Fibroblast of villous mesenchyme (primary cell): ENCODE results near the gene ZFP57. TPM values are rescaled to one million over a fixed set of nuclear protein-coding genes. Genes with fewer than 3 reads are reported as not detected.
A peak's percentile ranks its signal among the peaks of the same experiment; 100 is the strongest.

Source experiments
- DNase-seq: peaks from one replicate; pipeline ENCODE4 v3.0.0-alpha.2; 2010; ENCODE audit warnings: low read depth
- H3K4me3 ChIP-seq: 2 replicates; pipeline ENCODE4 v1.5.1; 2011; ENCODE audit warnings: low read depth, mild to moderate bottlenecking, low read length
- CTCF ChIP-seq: IDR thresholded peaks from 2 replicates; pipeline ENCODE4 v1.5.1; 2012; ENCODE audit warnings: low read depth, mild to moderate bottlenecking, low read length; ENCODE audit not compliant: insufficient read depth
- total RNA-seq: library from RNA; depleted of rRNA; stranded (reverse); fragments of >200 nt; gene quantifications from 2 replicates; pipeline ENCODE4 v1.2.3, GENCODE V29; 2012

ZFP57 gene
- total RNA-seq, 1 donor = not detected

- no peak for DNase-seq
- TF ChIP-seq CTCF = no peak
- no peak overlapping the region for H3K4me3 ChIP-seq
These were observed 45.7 kb upstream of the ZFP57 start for GRCh38 chr6:29726571-29727194.

- H3K4me3 ChIP-seq = no peak overlapping the region
- no peak for TF ChIP-seq CTCF
- no peak for DNase-seq
These were observed 45.0 kb upstream of the ZFP57 start for GRCh38 chr6:29726001-29726400.

- no peak for DNase-seq
- no peak for TF ChIP-seq CTCF
- H3K4me3 ChIP-seq = no peak overlapping the region
These were observed 44.3 kb upstream of the ZFP57 start for GRCh38 chr6:29724937-29725869.

- peak overlapping the region; percentile 76 for H3K4me3 ChIP-seq
- TF ChIP-seq CTCF = no peak
- DNase-seq = peak; percentile 14
These were observed 43.0 kb upstream of the ZFP57 start for GRCh38 chr6:29723666-29724588.

- peak; percentile 88 for DNase-seq
- TF ChIP-seq CTCF = no peak
These were observed 42.3 kb upstream of the ZFP57 start, which contains the start of gene HLA-F for GRCh38 chr6:29723262-29723665. TSS of gene HLA-F (plus strand) at chr6:29723434. CDS start at chr6:29723464, 30 bp downstream.

GRCh38 chr6:29720863-29721262, 39.9 kb upstream of the ZFP57 start:
- no peak for TF ChIP-seq CTCF
- no peak for DNase-seq
- no peak overlapping the region for H3K4me3 ChIP-seq

More at GRCh38 chr6:29723262-29723665, 42.3 kb upstream of the ZFP57 start, which contains the start of gene HLA-F:
- peak within 1 kb of the TSS; percentile 76 for H3K4me3 ChIP-seq
